ENCODE measurements around the gene UBR3.
"Not testable (repeated sequence)": the region's sequence is repeated elsewhere in the genome, so short reads cannot be mapped to it uniquely, and the experiment has no call there.

- not testable (repeated sequence) for TF ChIP-seq EZH2 (optimal IDR thresholded peaks at IDR 0.05; ENCODE audit: low read depth, low read length); EZH2phosphoT487 (IDR thresholded peaks at IDR 0.05; ENCODE audit: low read length)
- TF ChIP-seq, protein P1, sequence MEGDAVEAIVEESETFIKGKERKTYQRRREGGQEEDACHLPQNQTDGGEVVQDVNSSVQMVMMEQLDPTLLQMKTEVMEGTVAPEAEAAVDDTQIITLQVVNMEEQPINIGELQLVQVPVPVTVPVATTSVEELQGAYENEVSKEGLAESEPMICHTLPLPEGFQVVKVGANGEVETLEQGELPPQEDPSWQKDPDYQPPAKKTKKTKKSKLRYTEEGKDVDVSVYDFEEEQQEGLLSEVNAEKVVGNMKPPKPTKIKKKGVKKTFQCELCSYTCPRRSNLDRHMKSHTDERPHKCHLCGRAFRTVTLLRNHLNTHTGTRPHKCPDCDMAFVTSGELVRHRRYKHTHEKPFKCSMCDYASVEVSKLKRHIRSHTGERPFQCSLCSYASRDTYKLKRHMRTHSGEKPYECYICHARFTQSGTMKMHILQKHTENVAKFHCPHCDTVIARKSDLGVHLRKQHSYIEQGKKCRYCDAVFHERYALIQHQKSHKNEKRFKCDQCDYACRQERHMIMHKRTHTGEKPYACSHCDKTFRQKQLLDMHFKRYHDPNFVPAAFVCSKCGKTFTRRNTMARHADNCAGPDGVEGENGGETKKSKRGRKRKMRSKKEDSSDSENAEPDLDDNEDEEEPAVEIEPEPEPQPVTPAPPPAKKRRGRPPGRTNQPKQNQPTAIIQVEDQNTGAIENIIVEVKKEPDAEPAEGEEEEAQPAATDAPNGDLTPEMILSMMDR (IDR thresholded peaks at IDR 0.05; ENCODE audit: low read length) = not testable (repeated sequence)
Observed at GRCh38 chr2:169817369-169817768, 9.9 kb upstream of the UBR3 start.

All from MM.1S (cell line).